Lower leg skin (tissue), 3 donors: ENCODE data around the gene HCST.

Experiments used
- CTCF ChIP-seq, 3 donors: fragments of 450-650 bp; IDR thresholded peaks; one replicate each; pipeline ENCODE4 v1.5.1; 2016; ENCODE audit warnings: antibody characterized with exemption in 3 of 3, mild to moderate bottlenecking in 3 of 3, moderate library complexity in 2 of 3
- POLR2A ChIP-seq, 2 donors: fragments of 450-650 bp; IDR thresholded peaks; one replicate each; pipeline ENCODE4 v1.6.1; 2016 to 2017; ENCODE audit warnings: antibody characterized with exemption in 2 of 2, mild to moderate bottlenecking in 1 of 2, moderate library complexity in 1 of 2

DNA sequence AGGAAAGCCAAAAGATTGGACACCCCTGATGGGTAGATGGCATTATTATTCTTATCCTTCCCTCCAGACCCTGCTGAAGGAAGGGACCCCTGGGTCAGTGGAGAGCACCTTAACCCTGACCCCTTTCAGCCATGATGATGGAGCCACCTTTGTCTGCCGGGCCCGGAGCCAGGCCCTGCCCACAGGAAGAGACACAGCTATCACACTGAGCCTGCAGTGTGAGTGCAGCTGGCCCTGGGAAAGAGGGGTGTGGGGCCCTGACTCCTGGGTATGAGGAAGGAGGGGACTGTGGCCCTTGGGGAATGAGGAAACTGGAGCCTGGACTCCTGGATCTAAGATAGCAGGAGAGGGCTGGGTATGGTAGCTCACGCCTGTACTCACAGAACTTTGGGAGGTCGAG, 42.9 kb upstream of the HCST start:
- TF ChIP-seq CTCF (IDR thresholded peaks at IDR 0.05) (no peak), POLR2A (IDR thresholded peaks at IDR 0.05) (no peak)
